NCI-H2227 (cell line): ENCODE data around the gene GCK.
"Not testable (repeated sequence)": the region's sequence is repeated elsewhere in the genome, so short reads cannot be mapped to it uniquely, and the experiment has no call there.

ENCODE experiments used
- DNase-seq: peaks from one replicate; lab custom pipeline; 2025; ENCODE audit not compliant: unreplicated experiment; lab: John Stamatoyannopoulos, UW

Gene GCK

GRCh38 chr7:44182827-44183226, 6.4 kb downstream of the GCK start:
- no peak for DNase-seq

GRCh38 chr7:44180631-44181030, 8.6 kb downstream of the GCK start:
- no peak for DNase-seq

GRCh38 chr7:44177570-44178131, 11.6 kb downstream of the GCK start:
- no peak for DNase-seq

- DNase-seq = no peak
Observed at GRCh38 chr7:44176486-44176885, 12.8 kb downstream of the GCK start.

- no peak for DNase-seq
Observed at GRCh38 chr7:44175730-44176129, 13.5 kb downstream of the GCK start.

- not testable (repeated sequence) for DNase-seq
Observed at GRCh38 chr7:44174694-44174948, 14.6 kb downstream of the GCK start.

- DNase-seq = no peak
Observed at GRCh38 chr7:44173911-44174693, 15.1 kb downstream of the GCK start.

GRCh38 chr7:44172803-44173424, 16.3 kb downstream of the GCK start:
- no peak for DNase-seq

GRCh38 chr7:44172352-44172751, 16.9 kb downstream of the GCK start:
- DNase-seq = no peak

GRCh38 chr7:44171901-44172300, 17.3 kb downstream of the GCK start:
- not testable (repeated sequence) for DNase-seq

GRCh38 chr7:44167920-44168319, 21.3 kb downstream of the GCK start:
- DNase-seq = no peak

GRCh38 chr7:44163591-44163990, 25.6 kb downstream of the GCK start:
- no peak for DNase-seq

- DNase-seq = no peak
Observed at GRCh38 chr7:44162785-44163395, 26.3 kb downstream of the GCK start.

- no peak for DNase-seq
Observed at GRCh38 chr7:44162179-44162578, 27.1 kb downstream of the GCK start.

- no peak for DNase-seq
Observed at GRCh38 chr7:44161371-44161770, 27.9 kb downstream of the GCK start.

GRCh38 chr7:44159824-44160630, 29.2 kb downstream of the GCK start:
- no peak for DNase-seq

- no peak for DNase-seq
Observed at GRCh38 chr7:44158873-44159631, 30.2 kb downstream of the GCK start.

- DNase-seq = no peak
Observed at GRCh38 chr7:44158096-44158872, 31.0 kb downstream of the GCK start.

GRCh38 chr7:44157116-44158080, 31.8 kb downstream of the GCK start:
- no peak for DNase-seq
